PFSK-1 (cell line): ENCODE measurements around the gene IRF2BP2.

Experiments
- POLR2AphosphoS5 ChIP-seq: IDR thresholded peaks from 2 replicates; pipeline ENCODE4 v1.6.1; 2012; ENCODE audit warnings: low read depth, mild to moderate bottlenecking, control low read depth, low read length, moderate library complexity
- TAF1 ChIP-seq: IDR thresholded peaks from 2 replicates; pipeline ENCODE4 v1.6.1; 2012; ENCODE audit warnings: low read length, control low read depth, borderline replicate concordance; ENCODE audit not compliant: insufficient read depth
- TF ChIP-seq, protein P1 (sequence below), 2 experiments: IDR thresholded peaks; 2 replicates each; pipeline versions ENCODE4 v1.6.1 to v1.8.0; 2011 to 2012; ENCODE audit warnings: low read depth in 2 of 2, low read length in 2 of 2, control low read depth in 1 of 2, inconsistent platforms in 1 of 2, mild to moderate bottlenecking in 1 of 2, moderate library complexity in 1 of 2; ENCODE audit not compliant: insufficient read depth in 1 of 2

DNA sequence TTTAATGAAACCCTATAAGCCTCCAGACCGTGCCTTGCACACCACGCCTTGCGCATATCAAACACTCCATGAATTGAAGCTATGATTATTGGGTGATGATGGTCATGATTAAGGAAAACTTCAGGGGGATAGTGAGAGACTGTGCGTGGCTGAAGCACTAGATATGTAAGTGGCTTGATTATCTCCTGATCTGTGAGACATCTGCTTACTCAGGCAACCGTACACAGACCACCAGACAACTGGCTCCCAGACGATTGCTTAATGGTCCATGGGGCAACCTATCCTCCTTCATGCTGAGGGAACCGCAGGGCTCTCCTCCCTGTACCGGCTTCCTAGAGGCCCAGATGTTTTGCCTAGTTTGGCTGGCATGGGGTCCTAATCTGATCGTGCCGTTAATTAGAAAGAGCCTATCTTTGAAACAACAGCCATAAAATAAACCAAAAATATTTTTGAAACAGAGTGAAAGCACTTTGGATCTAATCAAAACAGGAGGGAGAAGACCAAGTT is 51.6 kb downstream of the IRF2BP2 start:
- TF ChIP-seq, protein P1, sequence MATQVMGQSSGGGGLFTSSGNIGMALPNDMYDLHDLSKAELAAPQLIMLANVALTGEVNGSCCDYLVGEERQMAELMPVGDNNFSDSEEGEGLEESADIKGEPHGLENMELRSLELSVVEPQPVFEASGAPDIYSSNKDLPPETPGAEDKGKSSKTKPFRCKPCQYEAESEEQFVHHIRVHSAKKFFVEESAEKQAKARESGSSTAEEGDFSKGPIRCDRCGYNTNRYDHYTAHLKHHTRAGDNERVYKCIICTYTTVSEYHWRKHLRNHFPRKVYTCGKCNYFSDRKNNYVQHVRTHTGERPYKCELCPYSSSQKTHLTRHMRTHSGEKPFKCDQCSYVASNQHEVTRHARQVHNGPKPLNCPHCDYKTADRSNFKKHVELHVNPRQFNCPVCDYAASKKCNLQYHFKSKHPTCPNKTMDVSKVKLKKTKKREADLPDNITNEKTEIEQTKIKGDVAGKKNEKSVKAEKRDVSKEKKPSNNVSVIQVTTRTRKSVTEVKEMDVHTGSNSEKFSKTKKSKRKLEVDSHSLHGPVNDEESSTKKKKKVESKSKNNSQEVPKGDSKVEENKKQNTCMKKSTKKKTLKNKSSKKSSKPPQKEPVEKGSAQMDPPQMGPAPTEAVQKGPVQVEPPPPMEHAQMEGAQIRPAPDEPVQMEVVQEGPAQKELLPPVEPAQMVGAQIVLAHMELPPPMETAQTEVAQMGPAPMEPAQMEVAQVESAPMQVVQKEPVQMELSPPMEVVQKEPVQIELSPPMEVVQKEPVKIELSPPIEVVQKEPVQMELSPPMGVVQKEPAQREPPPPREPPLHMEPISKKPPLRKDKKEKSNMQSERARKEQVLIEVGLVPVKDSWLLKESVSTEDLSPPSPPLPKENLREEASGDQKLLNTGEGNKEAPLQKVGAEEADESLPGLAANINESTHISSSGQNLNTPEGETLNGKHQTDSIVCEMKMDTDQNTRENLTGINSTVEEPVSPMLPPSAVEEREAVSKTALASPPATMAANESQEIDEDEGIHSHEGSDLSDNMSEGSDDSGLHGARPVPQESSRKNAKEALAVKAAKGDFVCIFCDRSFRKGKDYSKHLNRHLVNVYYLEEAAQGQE (IDR thresholded peaks at IDR 0.05; ENCODE audit: insufficient read depth in 1 of 2, low read depth in 2 of 2, low read length in 2 of 2): no peak
- no peak for TF ChIP-seq POLR2AphosphoS5
- TF ChIP-seq TAF1: no peak
